ENCODE measurements around the gene PTPRM.

GRCh38 chr18:8431036-8431435, 863.9 kb downstream of the PTPRM start:
- TF ChIP-seq CTCF (IDR thresholded peaks at IDR 0.05; ENCODE audit: borderline replicate concordance, extremely low read depth, low read length, poor library complexity, severe bottlenecking) (no peak), EZH2 (IDR thresholded peaks at IDR 0.05; ENCODE audit: borderline replicate concordance, low read depth, low read length, severe bottlenecking) (no peak)

Data from DND-41 (cell line).